AG04449 (cell line): ENCODE data around the gene TXNDC11.

ENCODE experiments used
- CTCF ChIA-PET: fragments of 350-600 bp; formaldehyde crosslinking; extraction: SDS; loops from one replicate; lab custom pipeline; 2021; ENCODE audit warnings: antibody characterized with exemption; lab: Yijun Ruan, JAX
- POLR2A ChIA-PET: fragments of 400-600, 350-600 bp; formaldehyde crosslinking; extraction: SDS; loops from one replicate; lab custom pipeline; 2020; ENCODE audit warnings: antibody characterized with exemption, inconsistent platforms; lab: Yijun Ruan, JAX
- DNase-seq: peaks from one replicate; pipeline ENCODE4 v3.0.0-alpha.2; 2010; ENCODE audit warnings: low read depth, low spot score
- H3K4me3 ChIP-seq: 2 replicates; pipeline ENCODE4 v1.5.1; 2011; ENCODE audit warnings: low read depth, mild to moderate bottlenecking, control low read depth, low read length
- CTCF ChIP-seq: IDR thresholded peaks from one replicate; pipeline ENCODE4 v1.5.1; 2011; ENCODE audit warnings: mild to moderate bottlenecking, moderate library complexity, low read length, control low read depth, inconsistent platforms; ENCODE audit not compliant: insufficient read depth; ENCODE audit errors: missing control alignments

Gene TXNDC11

GRCh38 chr16:11700264-11701029 lies 42.2 kb downstream of the TXNDC11 start:
- no peak overlapping the region for H3K4me3 ChIP-seq
- ChIA-PET POLR2A (interaction anchor here (0.6 kb wide), 1 partner anchor 15 kb away, joined by 3 read pairs; no protein-coding TSS in a partner anchor), CTCF (interaction anchor here (1.1 to 1.6 kb wide), 4 partner anchors 11 to 292 kb away, joined by 3 to 5 read pairs (median 4); no protein-coding TSS in a partner anchor)
- no peak for TF ChIP-seq CTCF
- DNase-seq = no peak

- no peak for DNase-seq
- no peak for TF ChIP-seq CTCF
- no peak overlapping the region for H3K4me3 ChIP-seq
- CTCF ChIA-PET = interaction anchor here (1.1 to 1.6 kb wide), 4 partner anchors 12 to 291 kb away, joined by 3 to 5 read pairs (median 4); no protein-coding TSS in a partner anchor
- POLR2A ChIA-PET = no interaction called here
These were observed 43.3 kb downstream of the TXNDC11 start for GRCh38 chr16:11699234-11699894.

- no peak for DNase-seq
- ChIA-PET POLR2A (no interaction called here), CTCF (interaction anchor here (0.8 to 2.5 kb wide), 5 partner anchors 16 to 291 kb away, joined by 3 to 18 read pairs (median 4); no protein-coding TSS in a partner anchor)
- no peak overlapping the region for H3K4me3 ChIP-seq
- TF ChIP-seq CTCF = no peak
These were observed 44.4 kb downstream of the TXNDC11 start for GRCh38 chr16:11698271-11698689.

- TF ChIP-seq CTCF = no peak
- H3K4me3 ChIP-seq = no peak overlapping the region
- no peak for DNase-seq
- ChIA-PET POLR2A (no interaction called here), CTCF (interaction anchor here (1.1 to 2.5 kb wide), 3 partner anchors 17 to 163 kb away, joined by 4 to 18 read pairs (median 7); no protein-coding TSS in a partner anchor)
These were observed 45.3 kb downstream of the TXNDC11 start for GRCh38 chr16:11697319-11697718.

- CTCF ChIA-PET = interaction anchor here (1.3 to 2.5 kb wide), 3 partner anchors 18 to 289 kb away, joined by 3 to 18 read pairs (median 7); no protein-coding TSS in a partner anchor
- DNase-seq = no peak
- H3K4me3 ChIP-seq = no peak overlapping the region
- POLR2A ChIA-PET = no interaction called here
- TF ChIP-seq CTCF = no peak
These were observed 46.2 kb downstream of the TXNDC11 start for GRCh38 chr16:11696266-11697012.
